ENCODE measurements around the gene CPEB2. TPM values are rescaled to one million over a fixed set of nuclear protein-coding genes. Genes with fewer than 3 reads are reported as not detected.
A peak's percentile ranks its signal among the peaks of the same experiment; 100 is the strongest.

The CPEB2 gene
- total RNA-seq, 1 donor from 2014 or later, result 11.3 TPM

- Histone ChIP-seq H3K36me3 (ENCODE audit: control insufficient read depth, insufficient read depth, low read length) (no peaks in the 10 kb centered on the region), H3K4me3 (ENCODE audit: low read depth, low read length) (no peak overlapping the region), H3K27me3 (ENCODE audit: control insufficient read depth, insufficient read depth, low read length) (no peaks in the 10 kb centered on the region)
- FAIRE-seq (no peak), DNase-seq (ENCODE audit: low read depth) (peak; percentile 26)
- TF ChIP-seq CTCF (IDR thresholded peaks at IDR 0.05; ENCODE audit: insufficient read depth, low read length, severe bottlenecking), result no peak
Observed at GRCh38 chr4:15042529-15043167, 40.4 kb downstream of the CPEB2 start.

GRCh38 chr4:15043226-15043625 lies 40.9 kb downstream of the CPEB2 start:
- DNase-seq (ENCODE audit: low read depth) (no peak), FAIRE-seq (no peak)
- no peaks in the 10 kb centered on the region for H3K36me3 ChIP-seq (ENCODE audit: control insufficient read depth, insufficient read depth, low read length)
- H3K27me3 ChIP-seq (ENCODE audit: control insufficient read depth, insufficient read depth, low read length), result no peaks in the 10 kb centered on the region
- no peak overlapping the region for H3K4me3 ChIP-seq (ENCODE audit: low read depth, low read length)
- peak; percentile 11 for TF ChIP-seq CTCF (IDR thresholded peaks at IDR 0.05; ENCODE audit: insufficient read depth, low read length, severe bottlenecking)

GRCh38 chr4:15043922-15044321 lies 41.6 kb downstream of the CPEB2 start:
- TF ChIP-seq CTCF (IDR thresholded peaks at IDR 0.05; ENCODE audit: insufficient read depth, low read length, severe bottlenecking), result no peak
- Histone ChIP-seq H3K36me3 (ENCODE audit: control insufficient read depth, insufficient read depth, low read length) (no peaks in the 10 kb centered on the region), H3K27me3 (ENCODE audit: control insufficient read depth, insufficient read depth, low read length) (no peaks in the 10 kb centered on the region), H3K4me3 (ENCODE audit: low read depth, low read length) (no peak overlapping the region)
- no peak for FAIRE-seq
- no peak for DNase-seq (ENCODE audit: low read depth)

GRCh38 chr4:15054541-15054940 lies 52.3 kb downstream of the CPEB2 start:
- no peak for DNase-seq (ENCODE audit: low read depth)
- FAIRE-seq, result no peak
- no peaks in the 10 kb centered on the region for H3K27me3 ChIP-seq (ENCODE audit: control insufficient read depth, insufficient read depth, low read length)
- H3K36me3 ChIP-seq (ENCODE audit: control insufficient read depth, insufficient read depth, low read length), result peaks cover 9% of the 10 kb centered on the region
- no peak overlapping the region for H3K4me3 ChIP-seq (ENCODE audit: low read depth, low read length)
- no peak for TF ChIP-seq CTCF (IDR thresholded peaks at IDR 0.05; ENCODE audit: insufficient read depth, low read length, severe bottlenecking)

GRCh38 chr4:15060213-15060612 lies 57.9 kb downstream of the CPEB2 start:
- no peak for FAIRE-seq
- Histone ChIP-seq H3K27me3 (ENCODE audit: control insufficient read depth, insufficient read depth, low read length) (no peaks in the 10 kb centered on the region), H3K4me3 (ENCODE audit: low read depth, low read length) (no peak overlapping the region), H3K36me3 (ENCODE audit: control insufficient read depth, insufficient read depth, low read length) (peaks cover 3% of the 10 kb centered on the region)
- TF ChIP-seq CTCF (IDR thresholded peaks at IDR 0.05; ENCODE audit: insufficient read depth, low read length, severe bottlenecking), result no peak
- no peak for DNase-seq (ENCODE audit: low read depth)

- no peak overlapping the region for H3K4me3 ChIP-seq (ENCODE audit: low read depth, low read length)
- H3K36me3 ChIP-seq (ENCODE audit: control insufficient read depth, insufficient read depth, low read length), result peaks cover 3% of the 10 kb centered on the region
- no peak for FAIRE-seq
- no peaks in the 10 kb centered on the region for H3K27me3 ChIP-seq (ENCODE audit: control insufficient read depth, insufficient read depth, low read length)
- peak; percentile 80 for DNase-seq (ENCODE audit: low read depth)
- TF ChIP-seq CTCF (IDR thresholded peaks at IDR 0.05; ENCODE audit: insufficient read depth, low read length, severe bottlenecking), result no peak
Observed at GRCh38 chr4:15063341-15063740, 61.1 kb downstream of the CPEB2 start.
